Breast epithelium (tissue), 4 donors: Measurements from ENCODE around the gene YTHDF1. TPM values are rescaled to one million over a fixed set of nuclear protein-coding genes. Genes with fewer than 3 reads are reported as not detected.

ENCODE experiments used
- DNase-seq, 2 donors: peaks; one replicate each; pipeline ENCODE4 v3.0.0-alpha.2; 2019; ENCODE audit warnings: low spot score in 2 of 2
- H3K27ac ChIP-seq, 2 donors: fragments of 200-600 bp; sonication (generic) in 1 of 2; one replicate each; pipeline ENCODE4 v1.5.1; 2016 to 2019; ENCODE audit warnings: mild to moderate bottlenecking in 1 of 2
- H3K27me3 ChIP-seq, 2 donors: fragments of 200-600 bp; sonication (generic) in 1 of 2; one replicate each; pipeline versions ENCODE4 v1.5.1 to v1.6.0; 2017 to 2019; ENCODE audit warnings: control low read depth in 1 of 2, mild to moderate bottlenecking in 1 of 2
- H3K36me3 ChIP-seq: fragments of 200-600 bp; one replicate; pipeline ENCODE4 v1.5.1; 2019
- H3K4me1 ChIP-seq, 2 donors: fragments of 200-600 bp; sonication (generic); one replicate each; pipeline ENCODE4 v1.5.1; 2016 to 2019; ENCODE audit warnings: control low read depth in 1 of 2
- H3K4me3 ChIP-seq, 3 donors: fragments of 200-600 bp; sonication (generic); 1 replicate in 2 of 3; 2 replicates in 1 of 3; pipeline ENCODE4 v1.5.1; 2016 to 2019; ENCODE audit warnings: mild to moderate bottlenecking in 3 of 3, moderate library complexity in 2 of 3
- H3K9me3 ChIP-seq, 2 donors: fragments of 200-600 bp; sonication (generic) in 1 of 2; one replicate each; pipeline ENCODE4 v1.5.1; 2016 to 2019; ENCODE audit warnings: control low read depth in 1 of 2
- POLR2A ChIP-seq: fragments of 450-650 bp; IDR thresholded peaks from one replicate; pipeline ENCODE4 v1.6.1; 2016; ENCODE audit warnings: antibody characterized with exemption, mild to moderate bottlenecking, moderate library complexity
- POLR2AphosphoS5 ChIP-seq, 3 donors: sonication (generic); formaldehyde crosslinking; IDR thresholded peaks; one replicate each; pipeline ENCODE4 v1.6.1; 2017; ENCODE audit warnings: antibody characterized with exemption in 3 of 3
- intact Hi-C: fragments of 100-400 bp; cut with DNase I; formaldehyde crosslinking; loops from one replicate; pipeline ENCODE4 v1.15.1; 2023; ENCODE audit warnings: low total_unique reads
- total RNA-seq, 3 donors: library from RNA; depleted of rRNA; stranded (reverse); fragments of >200 nt; gene quantifications; one replicate each; pipeline ENCODE4 v1.1.0, GENCODE V29; 2016
- TF ChIP-seq, protein P1 (sequence below), 3 donors: fragments of 450-650 bp; IDR thresholded peaks; one replicate each; pipeline ENCODE4 v1.5.1; 2016 to 2017; ENCODE audit warnings: antibody characterized with exemption in 3 of 3, mild to moderate bottlenecking in 3 of 3, moderate library complexity in 3 of 3

Gene YTHDF1
- total RNA-seq, 3 donors from 2014 or later = 23.0 to 32.8 (median 28.2) TPM

DNA sequence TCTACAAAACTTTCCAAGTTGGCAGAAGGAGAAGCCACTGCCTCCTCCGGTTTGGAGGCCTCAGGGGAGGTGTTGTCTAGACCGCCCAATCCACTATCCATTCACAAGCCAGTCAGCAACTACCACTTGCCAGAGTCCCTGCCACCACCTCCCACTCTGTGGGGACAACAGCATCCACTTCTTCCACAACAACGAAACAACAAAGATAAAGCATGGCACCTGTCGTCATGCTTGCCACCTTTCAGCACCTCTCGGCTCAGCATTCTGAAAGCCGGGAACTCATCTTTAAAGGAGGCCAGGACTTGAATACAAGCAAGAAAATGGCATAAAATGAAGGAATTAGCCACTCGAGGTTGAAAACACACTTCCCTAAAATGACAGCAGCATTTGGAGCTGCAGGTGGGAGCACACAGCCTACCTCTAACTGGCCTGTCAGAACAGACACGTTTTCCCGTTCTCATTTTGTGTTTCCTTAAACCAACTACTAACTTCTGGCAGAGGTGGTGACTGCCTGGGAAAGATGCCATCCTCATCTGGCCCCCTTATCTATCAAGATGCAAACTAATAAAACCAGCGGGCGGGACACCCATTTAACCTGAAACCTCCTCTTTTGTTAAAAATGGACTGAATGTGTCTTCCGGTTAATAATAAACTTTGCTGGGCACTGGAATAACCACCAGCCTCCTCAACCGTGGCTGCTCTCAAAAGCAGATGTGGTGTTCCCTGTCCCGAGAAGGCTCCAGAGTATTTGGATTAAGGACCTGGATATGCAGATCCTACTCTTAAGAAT, 21.7 kb downstream of the YTHDF1 start:
- Histone ChIP-seq H3K36me3 (no peaks in the 10 kb centered on the region), H3K27ac (no peak overlapping the region), H3K9me3 (no peaks in the 10 kb centered on the region), H3K4me3 (no peak overlapping the region), H3K27me3 (no peaks in the 10 kb centered on the region), H3K4me1 (no peaks in the 10 kb centered on the region)
- intact Hi-C loops = no loop called here
- DNase-seq = no peak
- TF ChIP-seq POLR2AphosphoS5 (IDR thresholded peaks at IDR 0.05) = no peak
- no peak for TF ChIP-seq POLR2A
- TF ChIP-seq, protein P1, sequence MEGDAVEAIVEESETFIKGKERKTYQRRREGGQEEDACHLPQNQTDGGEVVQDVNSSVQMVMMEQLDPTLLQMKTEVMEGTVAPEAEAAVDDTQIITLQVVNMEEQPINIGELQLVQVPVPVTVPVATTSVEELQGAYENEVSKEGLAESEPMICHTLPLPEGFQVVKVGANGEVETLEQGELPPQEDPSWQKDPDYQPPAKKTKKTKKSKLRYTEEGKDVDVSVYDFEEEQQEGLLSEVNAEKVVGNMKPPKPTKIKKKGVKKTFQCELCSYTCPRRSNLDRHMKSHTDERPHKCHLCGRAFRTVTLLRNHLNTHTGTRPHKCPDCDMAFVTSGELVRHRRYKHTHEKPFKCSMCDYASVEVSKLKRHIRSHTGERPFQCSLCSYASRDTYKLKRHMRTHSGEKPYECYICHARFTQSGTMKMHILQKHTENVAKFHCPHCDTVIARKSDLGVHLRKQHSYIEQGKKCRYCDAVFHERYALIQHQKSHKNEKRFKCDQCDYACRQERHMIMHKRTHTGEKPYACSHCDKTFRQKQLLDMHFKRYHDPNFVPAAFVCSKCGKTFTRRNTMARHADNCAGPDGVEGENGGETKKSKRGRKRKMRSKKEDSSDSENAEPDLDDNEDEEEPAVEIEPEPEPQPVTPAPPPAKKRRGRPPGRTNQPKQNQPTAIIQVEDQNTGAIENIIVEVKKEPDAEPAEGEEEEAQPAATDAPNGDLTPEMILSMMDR (IDR thresholded peaks at IDR 0.05) = no peak

DNA sequence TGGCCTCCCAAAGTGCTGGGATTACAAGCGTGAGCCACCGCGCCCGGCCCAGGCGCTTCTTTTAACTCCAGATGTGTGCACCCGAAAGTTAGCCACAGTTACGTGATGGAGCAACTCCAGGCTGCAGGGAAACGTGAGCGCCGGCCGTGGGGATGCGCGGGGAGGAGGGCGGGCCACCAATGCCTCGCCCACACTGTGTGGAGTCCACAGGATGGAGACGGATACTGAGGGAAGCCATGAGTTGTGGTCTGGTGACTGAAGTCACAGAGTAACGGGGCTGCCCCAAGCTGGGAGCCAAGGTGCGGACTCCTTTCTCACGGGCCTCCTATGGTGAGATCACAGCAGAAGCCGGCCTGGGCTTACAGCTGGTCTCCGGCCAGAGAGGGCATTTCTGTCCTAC, 23.2 kb downstream of the YTHDF1 start:
- H3K9me3 ChIP-seq = no peaks in the 10 kb centered on the region
- H3K27me3 ChIP-seq = no peaks in the 10 kb centered on the region
- H3K27ac ChIP-seq = no peak overlapping the region
- TF ChIP-seq POLR2A (no peak), POLR2AphosphoS5 (IDR thresholded peaks at IDR 0.05) (no peak)
- TF ChIP-seq, protein P1 (IDR thresholded peaks at IDR 0.05) = no peak
- no peak overlapping the region for H3K4me3 ChIP-seq
- no peaks in the 10 kb centered on the region for H3K4me1 ChIP-seq
- no peaks in the 10 kb centered on the region for H3K36me3 ChIP-seq
- intact Hi-C loops = no loop called here
- DNase-seq = no peak

DNA sequence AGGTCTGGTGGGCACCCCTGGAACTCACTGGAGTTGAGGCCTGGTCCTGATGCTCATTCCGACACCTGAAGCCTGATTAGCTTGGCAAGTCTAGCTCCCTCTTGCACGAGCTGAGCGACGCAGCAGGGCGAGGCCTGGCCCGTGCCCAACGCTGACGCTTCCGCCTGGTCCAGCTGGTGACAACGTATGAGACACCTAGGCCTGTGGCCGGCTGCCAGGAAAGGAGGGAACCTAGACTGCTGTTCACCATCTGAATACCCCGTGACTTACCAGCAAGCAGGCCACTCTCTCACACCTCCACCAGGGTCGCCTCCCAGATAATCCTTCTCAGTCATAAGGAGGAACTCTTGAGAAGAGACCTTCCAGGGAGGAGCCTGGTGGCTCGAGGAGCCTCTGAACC, 24.5 kb downstream of the YTHDF1 start:
- Histone ChIP-seq H3K27ac (no peak overlapping the region), H3K4me1 (no peaks in the 10 kb centered on the region), H3K9me3 (no peaks in the 10 kb centered on the region), H3K27me3 (no peaks in the 10 kb centered on the region), H3K36me3 (no peaks in the 10 kb centered on the region), H3K4me3 (no peak overlapping the region)
- no peak for TF ChIP-seq POLR2A
- TF ChIP-seq, protein P1 (IDR thresholded peaks at IDR 0.05) = no peak
- TF ChIP-seq POLR2AphosphoS5 (IDR thresholded peaks at IDR 0.05) = no peak
- intact Hi-C loops = no loop called here
- peak in 1 of 2 donors; percentile 56 for DNase-seq

DNA sequence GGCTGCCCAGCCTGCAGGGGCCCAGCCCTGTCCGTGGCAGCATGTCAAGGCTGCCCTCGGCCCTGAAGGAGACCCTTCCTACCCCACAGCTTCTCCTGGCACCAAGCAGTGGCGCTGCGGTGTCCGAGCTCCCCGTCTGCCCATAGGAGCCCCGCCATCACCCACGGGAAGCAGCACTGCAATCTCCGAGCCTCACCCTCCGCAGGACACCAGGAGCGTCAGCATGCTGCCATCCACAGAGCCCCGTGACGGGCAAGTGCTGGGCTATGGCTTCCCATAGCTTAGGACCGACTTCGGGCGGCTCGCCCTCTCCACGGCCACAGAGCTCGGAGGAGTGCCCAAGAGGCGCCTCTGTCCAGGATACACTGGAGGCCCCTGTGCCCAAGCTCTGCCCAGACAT, 25.1 kb downstream of the YTHDF1 start:
- H3K4me3 ChIP-seq = no peak overlapping the region
- TF ChIP-seq POLR2AphosphoS5 (IDR thresholded peaks at IDR 0.05) (no peak), POLR2A (no peak)
- TF ChIP-seq, protein P1 (IDR thresholded peaks at IDR 0.05) = no peak
- no peak for DNase-seq
- no peaks in the 10 kb centered on the region for H3K9me3 ChIP-seq
- H3K27me3 ChIP-seq = no peaks in the 10 kb centered on the region
- intact Hi-C loops = no loop called here
- no peaks in the 10 kb centered on the region for H3K36me3 ChIP-seq
- no peak overlapping the region for H3K27ac ChIP-seq
- H3K4me1 ChIP-seq = no peaks in the 10 kb centered on the region

DNA sequence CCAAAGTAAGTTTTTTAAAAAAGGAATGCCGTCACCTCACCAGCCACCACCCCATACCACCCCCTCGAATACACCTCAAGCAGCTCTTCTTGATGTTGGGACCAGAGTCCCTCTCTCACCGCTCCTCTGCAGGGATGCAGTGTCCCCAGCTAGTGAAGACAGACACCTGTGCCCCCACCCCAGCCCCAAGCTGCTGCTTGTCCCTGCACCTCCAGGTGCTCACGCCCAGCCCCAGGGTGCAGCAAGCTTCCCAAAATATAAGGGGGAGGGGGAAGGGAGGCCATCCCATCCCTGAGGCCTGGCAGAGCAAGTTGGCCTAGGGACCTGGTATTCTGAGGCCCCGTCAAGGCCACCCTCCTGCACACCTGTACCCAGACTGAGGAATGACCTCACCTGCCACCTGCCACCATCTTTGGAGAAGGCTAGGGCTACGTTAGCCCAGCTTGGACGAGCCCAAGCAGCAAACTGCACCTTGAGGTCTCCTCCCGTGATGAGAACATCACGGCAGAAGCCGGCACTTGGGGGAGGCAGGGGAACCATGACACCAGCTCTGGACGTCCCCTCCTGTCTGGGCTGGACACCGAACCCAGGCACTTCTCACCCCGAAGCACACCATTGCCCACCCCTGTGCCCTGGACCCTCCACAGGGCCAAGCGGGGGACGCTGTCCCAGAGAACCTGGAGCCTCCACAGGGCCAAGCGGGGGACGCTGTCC, 25.9 kb downstream of the YTHDF1 start:
- Histone ChIP-seq H3K4me1 (no peaks in the 10 kb centered on the region), H3K4me3 (no peak overlapping the region), H3K27ac (no peak overlapping the region), H3K36me3 (no peaks in the 10 kb centered on the region), H3K27me3 (no peaks in the 10 kb centered on the region), H3K9me3 (no peaks in the 10 kb centered on the region)
- no peak for DNase-seq
- no peak for TF ChIP-seq POLR2AphosphoS5 (IDR thresholded peaks at IDR 0.05)
- no peak for TF ChIP-seq POLR2A
- TF ChIP-seq, protein P1 (IDR thresholded peaks at IDR 0.05) = no peak
- intact Hi-C loops = no loop called here
